ENCODE data around the gene CCL21. TPM values are rescaled to one million over a fixed set of nuclear protein-coding genes. Genes with fewer than 3 reads are reported as not detected.
"Not testable (repeated sequence)": the region's sequence is repeated elsewhere in the genome, so short reads cannot be mapped to it uniquely, and the experiment has no call there.

Gene CCL21
- total and polyA plus RNA-seq, 2 donors, result 16.6 to 43.7 TPM

GRCh38 chr9:34740176-34740575 is 30.2 kb upstream of the CCL21 start:
- H3K4me3 ChIP-seq (ENCODE audit: low read length in 2 of 2); H3K4me1 ChIP-seq (ENCODE audit: control insufficient read depth in 2 of 2, insufficient read depth in 2 of 2, low read length in 2 of 2); H3K9me3 ChIP-seq (ENCODE audit: control insufficient read depth in 2 of 2, insufficient read depth in 1 of 2, low read length in 1 of 2); H3K27ac ChIP-seq (ENCODE audit: low read depth in 1 of 2, low read length in 1 of 2); H3K36me3 ChIP-seq (ENCODE audit: control insufficient read depth in 2 of 2, insufficient read depth in 2 of 2, low read length in 1 of 2); H3K27me3 ChIP-seq (ENCODE audit: control insufficient read depth in 2 of 2, insufficient read depth in 1 of 2, low read length in 1 of 2); DNase-seq (ENCODE audit: low read depth in 6 of 9, low spot score in 9 of 9): not testable (repeated sequence)
- 98% methylated on average over 26 of the region's 27 CpGs for WGBS

DNA sequence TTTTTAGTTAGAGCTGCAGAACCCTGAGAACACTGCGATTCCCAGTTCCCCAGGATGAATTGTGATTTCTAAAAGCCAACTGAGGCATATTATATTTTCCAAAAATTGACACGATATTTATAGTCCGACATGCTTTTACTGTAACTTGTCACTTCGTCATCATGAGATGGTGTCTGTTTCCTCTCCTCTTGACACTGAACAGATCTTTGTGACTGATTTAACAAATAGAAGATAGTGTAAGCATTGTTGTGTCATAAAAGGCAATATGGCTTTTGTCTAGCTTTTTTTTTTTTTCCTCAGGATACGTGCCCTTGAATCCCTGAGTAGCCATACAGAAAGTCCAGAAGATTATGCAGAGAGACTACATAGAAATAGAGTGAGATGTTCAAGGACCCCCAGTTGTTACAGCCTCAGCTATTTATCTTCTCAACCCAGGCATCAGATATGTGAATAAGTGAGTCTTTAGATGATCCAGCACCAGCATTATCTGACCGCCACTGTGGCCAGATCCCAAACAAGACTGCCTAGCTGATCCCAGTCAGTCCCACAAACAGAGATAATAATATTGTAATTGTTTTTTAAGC is 27.8 kb upstream of the CCL21 start:
- WGBS, result 83% methylated on average over 6 of the region's 6 CpGs
- no peaks in the 10 kb centered on the region for H3K36me3 ChIP-seq (ENCODE audit: control insufficient read depth in 2 of 2, insufficient read depth in 2 of 2, low read length in 1 of 2)
- H3K4me3 ChIP-seq (ENCODE audit: low read length in 2 of 2), result no peak overlapping the region
- DNase-seq (ENCODE audit: low read depth in 6 of 9, low spot score in 9 of 9), result no peak
- no peaks in the 10 kb centered on the region for H3K27me3 ChIP-seq (ENCODE audit: control insufficient read depth in 2 of 2, insufficient read depth in 1 of 2, low read length in 1 of 2)
- H3K9me3 ChIP-seq (ENCODE audit: control insufficient read depth in 2 of 2, insufficient read depth in 1 of 2, low read length in 1 of 2), result no peaks in the 10 kb centered on the region
- H3K4me1 ChIP-seq (ENCODE audit: control insufficient read depth in 2 of 2, insufficient read depth in 2 of 2, low read length in 2 of 2), result no peaks in the 10 kb centered on the region
- no peak overlapping the region for H3K27ac ChIP-seq (ENCODE audit: low read depth in 1 of 2, low read length in 1 of 2)

DNA sequence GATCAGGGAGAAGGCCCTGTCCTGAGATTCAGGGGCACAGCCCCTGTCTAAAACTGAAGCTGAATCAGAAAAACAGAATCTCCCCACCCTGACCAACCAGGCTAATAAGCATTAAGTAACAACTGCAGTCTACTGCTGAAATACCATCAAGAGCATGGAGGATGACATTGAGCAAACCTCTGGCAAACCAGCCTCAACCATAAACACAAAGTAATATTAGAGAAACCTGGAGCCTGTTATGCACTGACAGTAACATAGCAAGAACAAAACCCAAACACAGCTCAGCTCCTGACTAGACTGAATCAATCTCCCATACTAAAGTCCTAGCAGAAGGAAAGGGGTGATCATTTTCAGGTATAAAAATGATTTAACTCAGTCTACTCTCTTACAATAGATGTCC is 24.8 kb upstream of the CCL21 start:
- no peaks in the 10 kb centered on the region for H3K9me3 ChIP-seq (ENCODE audit: control insufficient read depth in 2 of 2, insufficient read depth in 1 of 2, low read length in 1 of 2)
- no peaks in the 10 kb centered on the region for H3K27me3 ChIP-seq (ENCODE audit: control insufficient read depth in 2 of 2, insufficient read depth in 1 of 2, low read length in 1 of 2)
- H3K4me3 ChIP-seq (ENCODE audit: low read length in 2 of 2), result no peak overlapping the region
- H3K27ac ChIP-seq (ENCODE audit: low read depth in 1 of 2, low read length in 1 of 2), result no peak overlapping the region
- DNase-seq (ENCODE audit: low read depth in 6 of 9, low spot score in 9 of 9), result no peak
- H3K4me1 ChIP-seq (ENCODE audit: control insufficient read depth in 2 of 2, insufficient read depth in 2 of 2, low read length in 2 of 2), result no peaks in the 10 kb centered on the region
- no peaks in the 10 kb centered on the region for H3K36me3 ChIP-seq (ENCODE audit: control insufficient read depth in 2 of 2, insufficient read depth in 2 of 2, low read length in 1 of 2)

- Histone ChIP-seq H3K27me3 (ENCODE audit: control insufficient read depth in 2 of 2, insufficient read depth in 1 of 2, low read length in 1 of 2) (no peaks in the 10 kb centered on the region), H3K9me3 (ENCODE audit: control insufficient read depth in 2 of 2, insufficient read depth in 1 of 2, low read length in 1 of 2) (no peaks in the 10 kb centered on the region), H3K36me3 (ENCODE audit: control insufficient read depth in 2 of 2, insufficient read depth in 2 of 2, low read length in 1 of 2) (no peaks in the 10 kb centered on the region), H3K27ac (ENCODE audit: low read depth in 1 of 2, low read length in 1 of 2) (no peak overlapping the region), H3K4me1 (ENCODE audit: control insufficient read depth in 2 of 2, insufficient read depth in 2 of 2, low read length in 2 of 2) (no peaks in the 10 kb centered on the region), H3K4me3 (ENCODE audit: low read length in 2 of 2) (no peak overlapping the region)
- no peak for DNase-seq (ENCODE audit: low read depth in 6 of 9, low spot score in 9 of 9)
- 90% methylated on average over 2 of the region's 2 CpGs for WGBS
Observed at GRCh38 chr9:34732886-34733285, 22.9 kb upstream of the CCL21 start.

GRCh38 chr9:34732478-34732877 is 22.5 kb upstream of the CCL21 start:
- H3K9me3 ChIP-seq (ENCODE audit: control insufficient read depth in 2 of 2, insufficient read depth in 1 of 2, low read length in 1 of 2), result no peaks in the 10 kb centered on the region
- no peaks in the 10 kb centered on the region for H3K36me3 ChIP-seq (ENCODE audit: control insufficient read depth in 2 of 2, insufficient read depth in 2 of 2, low read length in 1 of 2)
- H3K27ac ChIP-seq (ENCODE audit: low read depth in 1 of 2, low read length in 1 of 2), result no peak overlapping the region
- no peaks in the 10 kb centered on the region for H3K27me3 ChIP-seq (ENCODE audit: control insufficient read depth in 2 of 2, insufficient read depth in 1 of 2, low read length in 1 of 2)
- H3K4me3 ChIP-seq (ENCODE audit: low read length in 2 of 2), result no peak overlapping the region
- DNase-seq (ENCODE audit: low read depth in 6 of 9, low spot score in 9 of 9), result no peak
- H3K4me1 ChIP-seq (ENCODE audit: control insufficient read depth in 2 of 2, insufficient read depth in 2 of 2, low read length in 2 of 2), result no peaks in the 10 kb centered on the region
- 100% methylated on average over 1 of the region's 1 CpG for WGBS

- peaks cover 0 to 4% of the 10 kb centered on the region in 2 donors for H3K4me1 ChIP-seq (ENCODE audit: control insufficient read depth in 2 of 2, insufficient read depth in 2 of 2, low read length in 2 of 2)
- H3K36me3 ChIP-seq (ENCODE audit: control insufficient read depth in 2 of 2, insufficient read depth in 2 of 2, low read length in 1 of 2), result no peaks in the 10 kb centered on the region
- H3K9me3 ChIP-seq (ENCODE audit: control insufficient read depth in 2 of 2, insufficient read depth in 1 of 2, low read length in 1 of 2), result no peaks in the 10 kb centered on the region
- H3K27ac ChIP-seq (ENCODE audit: low read depth in 1 of 2, low read length in 1 of 2), result no peak overlapping the region
- DNase-seq (ENCODE audit: low read depth in 6 of 9, low spot score in 9 of 9), result no peak
- no peak overlapping the region for H3K4me3 ChIP-seq (ENCODE audit: low read length in 2 of 2)
- H3K27me3 ChIP-seq (ENCODE audit: control insufficient read depth in 2 of 2, insufficient read depth in 1 of 2, low read length in 1 of 2), result no peaks in the 10 kb centered on the region
- WGBS, result 96% methylated on average over 11 of the region's 11 CpGs
Observed at GRCh38 chr9:34723141-34723540, 13.2 kb upstream of the CCL21 start.

DNA sequence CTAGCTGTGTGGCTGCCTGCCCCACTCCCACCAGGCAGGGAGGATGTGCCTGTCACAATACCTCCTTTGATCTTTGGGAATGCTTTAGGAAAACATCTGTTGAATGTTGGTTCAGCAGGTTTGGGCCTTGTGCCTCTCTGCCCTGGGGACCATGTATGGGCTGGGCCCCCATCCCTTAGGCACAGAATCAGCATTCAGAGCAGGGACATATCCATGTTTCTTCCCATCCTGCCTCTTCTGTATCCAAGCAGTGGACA is 9.8 kb upstream of the CCL21 start:
- not testable (repeated sequence) for H3K27ac ChIP-seq (ENCODE audit: low read depth in 1 of 2, low read length in 1 of 2); H3K27me3 ChIP-seq (ENCODE audit: control insufficient read depth in 2 of 2, insufficient read depth in 1 of 2, low read length in 1 of 2); H3K4me3 ChIP-seq (ENCODE audit: low read length in 2 of 2); H3K9me3 ChIP-seq (ENCODE audit: control insufficient read depth in 2 of 2, insufficient read depth in 1 of 2, low read length in 1 of 2); H3K36me3 ChIP-seq (ENCODE audit: control insufficient read depth in 2 of 2, insufficient read depth in 2 of 2, low read length in 1 of 2); DNase-seq (ENCODE audit: low read depth in 6 of 9, low spot score in 9 of 9)
- peaks cover 0 to 12% of the 10 kb centered on the region in 2 donors for H3K4me1 ChIP-seq (ENCODE audit: control insufficient read depth in 2 of 2, insufficient read depth in 2 of 2, low read length in 2 of 2)

- Histone ChIP-seq H3K27ac (ENCODE audit: low read depth in 1 of 2, low read length in 1 of 2) (no peak overlapping the region), H3K36me3 (ENCODE audit: control insufficient read depth in 2 of 2, insufficient read depth in 2 of 2, low read length in 1 of 2) (no peaks in the 10 kb centered on the region), H3K9me3 (ENCODE audit: control insufficient read depth in 2 of 2, insufficient read depth in 1 of 2, low read length in 1 of 2) (no peaks in the 10 kb centered on the region), H3K4me3 (ENCODE audit: low read length in 2 of 2) (no peak overlapping the region), H3K4me1 (ENCODE audit: control insufficient read depth in 2 of 2, insufficient read depth in 2 of 2, low read length in 2 of 2) (peaks cover 0 to 13% of the 10 kb centered on the region in 2 donors), H3K27me3 (ENCODE audit: control insufficient read depth in 2 of 2, insufficient read depth in 1 of 2, low read length in 1 of 2) (peaks cover 0 to 2% of the 10 kb centered on the region in 2 donors)
- no peak for DNase-seq (ENCODE audit: low read depth in 6 of 9, low spot score in 9 of 9)
- 96% methylated on average over 8 of the region's 8 CpGs for WGBS
Observed at GRCh38 chr9:34719021-34719768, 9.3 kb upstream of the CCL21 start.

GRCh38 chr9:34717996-34718614 is 8.2 kb upstream of the CCL21 start:
- no peaks in the 10 kb centered on the region for H3K36me3 ChIP-seq (ENCODE audit: control insufficient read depth in 2 of 2, insufficient read depth in 2 of 2, low read length in 1 of 2)
- no peak overlapping the region for H3K4me3 ChIP-seq (ENCODE audit: low read length in 2 of 2)
- 92% methylated on average over 3 of the region's 3 CpGs for WGBS
- peaks cover 0 to 3% of the 10 kb centered on the region in 2 donors for H3K27me3 ChIP-seq (ENCODE audit: control insufficient read depth in 2 of 2, insufficient read depth in 1 of 2, low read length in 1 of 2)
- peaks cover 0 to 15% of the 10 kb centered on the region in 2 donors for H3K4me1 ChIP-seq (ENCODE audit: control insufficient read depth in 2 of 2, insufficient read depth in 2 of 2, low read length in 2 of 2)
- no peak overlapping the region for H3K27ac ChIP-seq (ENCODE audit: low read depth in 1 of 2, low read length in 1 of 2)
- H3K9me3 ChIP-seq (ENCODE audit: control insufficient read depth in 2 of 2, insufficient read depth in 1 of 2, low read length in 1 of 2), result no peaks in the 10 kb centered on the region
- no peak for DNase-seq (ENCODE audit: low read depth in 6 of 9, low spot score in 9 of 9)
